WI38 (cell line): ENCODE measurements around the gene GPATCH8.

Experiments used
- H3K4me3 ChIP-seq: 2 replicates; pipeline ENCODE4 v1.5.1; 2011; ENCODE audit warnings: low read depth, mild to moderate bottlenecking, control low read depth, low read length
- CTCF ChIP-seq: IDR thresholded peaks from 2 replicates; pipeline ENCODE4 v1.5.1; 2012; ENCODE audit warnings: low read depth, mild to moderate bottlenecking, control low read depth, low read length

Gene GPATCH8

GRCh38 chr17:44442806-44443205 lies 60.4 kb downstream of the GPATCH8 start:
- no peak for TF ChIP-seq CTCF
- no peak overlapping the region for H3K4me3 ChIP-seq

- TF ChIP-seq CTCF = no peak
- H3K4me3 ChIP-seq = no peak overlapping the region
Measured at GRCh38 chr17:44439168-44439567, 64.0 kb downstream of the GPATCH8 start.

- no peak for TF ChIP-seq CTCF
Measured at GRCh38 chr17:44438636-44439035, 64.6 kb downstream of the GPATCH8 start.

GRCh38 chr17:44436336-44436735 lies 66.9 kb downstream of the GPATCH8 start:
- TF ChIP-seq CTCF = no peak
- no peak overlapping the region for H3K4me3 ChIP-seq

More at GRCh38 chr17:44438636-44439035, 64.6 kb downstream of the GPATCH8 start:
- no peak overlapping the region for H3K4me3 ChIP-seq

- H3K4me3 ChIP-seq = no peak overlapping the region
- TF ChIP-seq CTCF = no peak
Measured at GRCh38 chr17:44432254-44433157, 70.7 kb downstream of the GPATCH8 start.

GRCh38 chr17:44424828-44425461 lies 78.3 kb downstream of the GPATCH8 start:
- TF ChIP-seq CTCF = no peak
- H3K4me3 ChIP-seq = no peak overlapping the region

- no peak overlapping the region for H3K4me3 ChIP-seq
- no peak for TF ChIP-seq CTCF
Measured at GRCh38 chr17:44417553-44417952, 85.7 kb downstream of the GPATCH8 start.
